ENCODE data around the gene AP4S1.
"Not testable (repeated sequence)": the region's sequence is repeated elsewhere in the genome, so short reads cannot be mapped to it uniquely, and the experiment has no call there.

The AP4S1 gene

GRCh38 chr14:31025367-31026076 is at the start of gene AP4S1:
Gene AP4S1, plus strand, starts transcription at chr14:31025649. Its CDS starts 40,548 bp downstream, at chr14:31066197.
- Histone ChIP-seq H3K4me2 (ENCODE audit: insufficient read depth, low read length) (peak within 1 kb of the TSS; percentile 94), H3K9ac (ENCODE audit: low read depth, low read length) (peak within 1 kb of the TSS; percentile 100), H3K79me2 (ENCODE audit: insufficient read depth, low read length) (peaks cover 62% of the 10 kb centered on the region), H2AFZ (ENCODE audit: low read depth, low read length) (peak within 1 kb of the TSS; percentile 83), H3K9me3 (ENCODE audit: insufficient read depth, low read length, severe bottlenecking) (no peaks in the 10 kb centered on the region), H3K36me3 (ENCODE audit: insufficient read depth, low read length) (peaks cover 23% of the 10 kb centered on the region), H3K4me3 (ENCODE audit: low read depth in 1 of 2, low read length in 2 of 2) (peak within 1 kb of the TSS; percentile 85 to 91), H3K27ac (ENCODE audit: low read length) (peak within 1 kb of the TSS; percentile 85), H3K27me3 (ENCODE audit: insufficient read depth, low read length, poor library complexity) (no peaks in the 10 kb centered on the region), H3K4me1 (ENCODE audit: insufficient read depth, low read length) (peaks cover 38% of the 10 kb centered on the region), H4K20me1 (ENCODE audit: insufficient read depth, low read length) (peaks cover 24% of the 10 kb centered on the region; the same call in 1 of the 2 replicates)
- TF ChIP-seq EZH2 (IDR thresholded peaks at IDR 0.05; ENCODE audit: borderline replicate concordance, low read depth, low read length, severe bottlenecking) (no peak), CTCF (IDR thresholded peaks at IDR 0.05; ENCODE audit: borderline replicate concordance, extremely low read depth, low read length, poor library complexity, severe bottlenecking) (no peak)
- ATAC-seq (ENCODE audit: insufficient read depth, low read depth), result peak; percentile 49
- peak; percentile 58 for DNase-seq

GRCh38 chr14:30977752-30978151 is 47.7 kb upstream of the AP4S1 start:
- H3K9me3 ChIP-seq (ENCODE audit: insufficient read depth, low read length, severe bottlenecking), result no peaks in the 10 kb centered on the region

GRCh38 chr14:30980106-30980704 is 45.2 kb upstream of the AP4S1 start:
- H3K27ac ChIP-seq (ENCODE audit: low read length); H3K36me3 ChIP-seq (ENCODE audit: insufficient read depth, low read length); H2AFZ ChIP-seq (ENCODE audit: low read depth, low read length); H3K4me3 ChIP-seq (ENCODE audit: low read depth in 1 of 2, low read length in 2 of 2); H3K9ac ChIP-seq (ENCODE audit: low read depth, low read length); H3K4me1 ChIP-seq (ENCODE audit: insufficient read depth, low read length); H3K27me3 ChIP-seq (ENCODE audit: insufficient read depth, low read length, poor library complexity); H3K9me3 ChIP-seq (ENCODE audit: insufficient read depth, low read length, severe bottlenecking); H3K4me2 ChIP-seq (ENCODE audit: insufficient read depth, low read length): not testable (repeated sequence)
- ATAC-seq (ENCODE audit: insufficient read depth, low read depth) (peak; percentile 85), DNase-seq (peak; percentile 46)
- peak; percentile 68 for TF ChIP-seq CTCF (IDR thresholded peaks at IDR 0.05; ENCODE audit: borderline replicate concordance, extremely low read depth, low read length, poor library complexity, severe bottlenecking)
- peaks cover 95% of the 10 kb centered on the region for H3K79me2 ChIP-seq (ENCODE audit: insufficient read depth, low read length)
- peaks cover 30% of the 10 kb centered on the region for H4K20me1 ChIP-seq (ENCODE audit: insufficient read depth, low read length)

More at GRCh38 chr14:30977752-30978151, 47.7 kb upstream of the AP4S1 start:
- Histone ChIP-seq H3K27ac (ENCODE audit: low read length) (no peak overlapping the region), H4K20me1 (ENCODE audit: insufficient read depth, low read length) (peaks cover 42% of the 10 kb centered on the region), H3K79me2 (ENCODE audit: insufficient read depth, low read length) (peaks cover 96% of the 10 kb centered on the region), H3K9ac (ENCODE audit: low read depth, low read length) (no peak overlapping the region), H2AFZ (ENCODE audit: low read depth, low read length) (no peak overlapping the region), H3K27me3 (ENCODE audit: insufficient read depth, low read length, poor library complexity) (no peaks in the 10 kb centered on the region), H3K36me3 (ENCODE audit: insufficient read depth, low read length) (no peaks in the 10 kb centered on the region; the same call in 1 of the 2 replicates), H3K4me2 (ENCODE audit: insufficient read depth, low read length) (no peak overlapping the region), H3K4me1 (ENCODE audit: insufficient read depth, low read length) (no peaks in the 10 kb centered on the region), H3K4me3 (ENCODE audit: low read depth in 1 of 2, low read length in 2 of 2) (no peak overlapping the region)
- ATAC-seq (ENCODE audit: insufficient read depth, low read depth) (no peak), DNase-seq (no peak)
- TF ChIP-seq EZH2 (IDR thresholded peaks at IDR 0.05; ENCODE audit: borderline replicate concordance, low read depth, low read length, severe bottlenecking) (no peak), CTCF (IDR thresholded peaks at IDR 0.05; ENCODE audit: borderline replicate concordance, extremely low read depth, low read length, poor library complexity, severe bottlenecking) (no peak)
